ENCODE results near the gene SEC14L2.

DNA sequence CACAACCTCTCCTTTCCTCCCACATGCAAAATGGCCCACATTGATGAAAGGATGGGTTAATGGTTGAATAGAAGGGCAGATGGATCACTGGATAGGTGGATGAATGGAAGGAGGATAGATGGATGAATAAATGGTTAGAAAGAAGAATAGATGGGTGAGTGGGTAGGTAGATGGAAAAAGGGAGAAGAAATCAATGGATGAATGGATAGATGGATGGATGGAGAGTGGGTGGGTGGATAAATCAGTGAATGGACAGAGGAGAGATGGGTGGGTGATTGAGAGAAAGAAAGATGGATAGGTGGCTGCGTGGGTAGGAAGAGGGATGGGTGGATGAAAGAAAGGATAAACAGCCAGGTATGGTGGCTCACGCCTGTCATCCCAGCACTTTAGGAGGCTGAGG, 73.8 kb downstream of the SEC14L2 start:
- no peak for TF ChIP-seq CTCF (IDR thresholded peaks at IDR 0.05)
- TF ChIP-seq POLR2A (IDR thresholded peaks at IDR 0.05) = no peak

Data from testis (tissue), 2 donors.